Caco-2 (cell line): ENCODE results near the gene LTB4R2. TPM values are rescaled to one million over a fixed set of nuclear protein-coding genes. Genes with fewer than 3 reads are reported as not detected.

ENCODE experiments used
- BruUV-seq: library from RNA; stranded (reverse); fragments of 400-500 nt; replicated peaks from 2 replicates; lab custom pipeline; 2021; lab: Mats Ljungman, UMichigan
- CTCF ChIA-PET: fragments of 300-600 bp; sonication (Branson Sonifier 250); formaldehyde crosslinking; loops from one replicate; lab custom pipeline; 2022; ENCODE audit warnings: antibody characterized with exemption; lab: Charles Lee
- POLR2A ChIA-PET: fragments of 300-600 bp; sonication (Branson Sonifier 250); formaldehyde crosslinking; loops from one replicate; lab custom pipeline; 2022; ENCODE audit warnings: antibody characterized with exemption; lab: Charles Lee
- DNase-seq, 2 experiments: peaks; one replicate each; pipeline versions ENCODE4 v3.0.0 to v3.0.0-alpha.2; 2020 to 2022
- H3K27me3 ChIP-seq: replicated peaks from 2 replicates; pipeline ENCODE4 v1.6.0; 2011; ENCODE audit warnings: low read length; ENCODE audit not compliant: control insufficient read depth, insufficient read depth
- H3K36me3 ChIP-seq: 2 replicates; pipeline ENCODE4 v1.5.1; 2011; ENCODE audit warnings: low read length; ENCODE audit not compliant: control insufficient read depth, insufficient read depth
- H3K4me1 ChIP-seq: fragments of 250-450 bp; sonication (Bioruptor Pico); 2 replicates; pipeline ENCODE4 v1.5.1; 2020; ENCODE audit warnings: mild to moderate bottlenecking
- H3K4me3 ChIP-seq: 2 replicates; pipeline ENCODE4 v1.5.1; 2011; ENCODE audit warnings: low read depth, mild to moderate bottlenecking, control low read depth, low read length
- H3K9me3 ChIP-seq: fragments of 250-450 bp; sonication (Bioruptor Pico); 2 replicates; pipeline ENCODE4 v1.5.1; 2020; ENCODE audit warnings: mild to moderate bottlenecking, moderate library complexity
- H3K27ac Mint-ChIP-seq: one replicate; pipeline ENCODE4 v1.8.0; 2022; ENCODE audit warnings: mixed read lengths; ENCODE audit not compliant: unreplicated experiment
- H3K27me3 Mint-ChIP-seq: one replicate; pipeline ENCODE4 v1.8.0; 2022; ENCODE audit warnings: mixed read lengths; ENCODE audit not compliant: insufficient read depth, unreplicated experiment
- H3K36me3 Mint-ChIP-seq: one replicate; pipeline ENCODE4 v1.8.0; 2022; ENCODE audit warnings: mild to moderate bottlenecking, mixed read lengths; ENCODE audit not compliant: insufficient read depth, unreplicated experiment
- H3K4me1 Mint-ChIP-seq: one replicate; pipeline ENCODE4 v1.8.0; 2022; ENCODE audit warnings: low read depth, mixed read lengths; ENCODE audit not compliant: unreplicated experiment
- H3K4me3 Mint-ChIP-seq: one replicate; pipeline ENCODE4 v1.8.0; 2022; ENCODE audit warnings: mild to moderate bottlenecking, moderate library complexity, mixed read lengths; ENCODE audit not compliant: unreplicated experiment
- H3K9me3 Mint-ChIP-seq: one replicate; pipeline ENCODE4 v1.8.0; 2022; ENCODE audit warnings: mixed read lengths; ENCODE audit not compliant: unreplicated experiment
- CTCF ChIP-seq, 2 experiments: fragments of 200-600 bp in 1 of 2; IDR thresholded peaks; 1 replicate in 1 of 2; 2 replicates in 1 of 2; pipeline versions ENCODE4 v1.5.1 to v1.8.0; 2011 to 2022; ENCODE audit warnings: antibody characterized with exemption in 1 of 2, control low read depth in 1 of 2, inconsistent platforms in 1 of 2, low read depth in 1 of 2, low read length in 1 of 2, mild to moderate bottlenecking in 1 of 2, moderate library complexity in 1 of 2; ENCODE audit not compliant: insufficient read depth in 1 of 2, severe bottlenecking in 1 of 2, unreplicated experiment in 1 of 2
- intact Hi-C: fragments of 100-400 bp; cut with micrococcal nuclease; formaldehyde crosslinking; loops from one replicate; pipeline ENCODE4 v1.10.0; 2022; ENCODE audit not compliant: unreplicated experiment
- total RNA-seq: library from RNA; stranded (reverse); gene quantifications from 2 replicates; pipeline ENCODE4 v1.2.3, GENCODE V29; 2022

Gene LTB4R2
- total RNA-seq, 1 experiment from 2014 or later, result 10.3 TPM

DNA sequence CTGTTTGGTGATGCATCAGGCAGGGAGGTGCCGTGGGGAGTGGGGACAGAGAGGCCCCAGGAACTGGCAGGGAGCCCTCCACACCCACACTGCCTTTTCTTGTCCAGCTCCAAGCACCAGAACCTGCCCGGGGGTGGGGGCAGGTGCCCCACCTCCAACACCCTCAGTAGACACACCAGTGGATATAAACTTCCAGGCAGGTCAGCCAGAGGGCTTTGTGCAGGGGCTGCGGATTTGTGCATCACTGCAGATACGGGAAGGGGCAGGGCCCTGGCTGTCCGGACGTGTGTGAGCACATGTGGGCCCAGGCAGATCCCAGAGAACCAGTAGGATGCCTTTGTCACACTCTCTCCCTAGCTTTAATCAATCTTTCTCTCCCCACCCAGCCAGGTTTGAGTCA, 45.6 kb upstream of the LTB4R2 start:
- peaks cover 12% of the 10 kb centered on the region; the same call in 1 of the 2 replicates for H3K4me1 ChIP-seq
- Mint-ChIP-seq H3K27ac (peak overlapping the region; percentile 50), H3K4me1 (no peaks in the 10 kb centered on the region), H3K9me3 (no peaks in the 10 kb centered on the region), H3K4me3 (no peak overlapping the region), H3K27me3 (no peaks in the 10 kb centered on the region), H3K36me3 (peaks cover 6% of the 10 kb centered on the region)
- H3K4me3 ChIP-seq, result no peak overlapping the region
- H3K9me3 ChIP-seq, result no peaks in the 10 kb centered on the region
- intact Hi-C loops, result no loop called here
- H3K27me3 ChIP-seq, result no peaks in the 10 kb centered on the region
- BruUV-seq, result no TSS peak
- no peak for DNase-seq
- CTCF ChIA-PET, result interaction anchor here (1.1 kb wide), 1 partner anchor 21 kb away, joined by 3 read pairs; the partner anchor contains the start of gene TINF2
- H3K36me3 ChIP-seq, result no peaks in the 10 kb centered on the region
- POLR2A ChIA-PET, result interaction anchor here (1.8 kb wide), 1 partner anchor 22 kb away, joined by 5 read pairs; the partner anchor contains the start of gene TINF2
- no peak for TF ChIP-seq CTCF (IDR thresholded peaks at IDR 0.05; ENCODE audit: insufficient read depth in 1 of 2, low read depth in 1 of 2, low read length in 1 of 2, severe bottlenecking in 1 of 2, unreplicated experiment in 1 of 2)

- no peak overlapping the region for H3K4me3 ChIP-seq
- CTCF ChIA-PET, result no interaction called here
- no peak for DNase-seq
- H3K9me3 ChIP-seq, result no peaks in the 10 kb centered on the region
- TF ChIP-seq CTCF (IDR thresholded peaks at IDR 0.05; ENCODE audit: insufficient read depth in 1 of 2, low read depth in 1 of 2, low read length in 1 of 2, severe bottlenecking in 1 of 2, unreplicated experiment in 1 of 2), result no peak
- Mint-ChIP-seq H3K9me3 (no peaks in the 10 kb centered on the region), H3K36me3 (peaks cover 6% of the 10 kb centered on the region), H3K27ac (peak overlapping the region; percentile 17), H3K4me1 (peaks cover under 1% of the 10 kb centered on the region), H3K4me3 (no peak overlapping the region), H3K27me3 (no peaks in the 10 kb centered on the region)
- no peaks in the 10 kb centered on the region for H3K27me3 ChIP-seq
- no TSS peak for BruUV-seq
- H3K4me1 ChIP-seq, result peaks cover 12% of the 10 kb centered on the region; the same call in 1 of the 2 replicates
- no peaks in the 10 kb centered on the region for H3K36me3 ChIP-seq
- intact Hi-C loops, result no loop called here
- POLR2A ChIA-PET, result no interaction called here
Measured at GRCh38 chr14:24266344-24267244, 43.3 kb upstream of the LTB4R2 start.

DNA sequence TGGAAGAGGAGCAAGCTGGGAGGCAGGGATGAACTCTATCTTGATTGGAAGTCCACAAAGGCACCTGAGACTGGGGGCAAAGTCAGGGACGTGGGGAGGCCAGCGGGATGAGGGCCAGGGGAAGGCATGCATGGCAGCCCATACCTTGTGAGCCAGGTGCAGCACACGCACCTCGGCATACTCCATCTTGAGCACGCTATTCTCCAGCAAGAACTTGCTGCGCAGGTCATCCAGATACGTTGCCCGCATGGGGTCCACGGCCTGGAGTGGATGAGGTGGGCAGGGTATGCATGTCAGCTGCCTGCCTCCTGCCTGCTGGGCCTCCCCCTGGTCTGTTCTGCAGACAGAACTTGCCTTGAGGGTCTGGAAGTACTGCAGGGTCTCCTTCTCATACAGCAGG, 42.4 kb upstream of the LTB4R2 start:
- H3K4me1 Mint-ChIP-seq, result peaks cover 10% of the 10 kb centered on the region
- TF ChIP-seq CTCF (IDR thresholded peaks at IDR 0.05; ENCODE audit: insufficient read depth in 1 of 2, low read depth in 1 of 2, low read length in 1 of 2, severe bottlenecking in 1 of 2, unreplicated experiment in 1 of 2), result no peak
- ChIA-PET CTCF (no interaction called here), POLR2A (interaction anchor here (0.6 kb wide), 4 partner anchors 32 to 174 kb away, joined by 3 to 4 read pairs (median 4); partner anchors contain the start of gene NOP9)
- no peaks in the 10 kb centered on the region for H3K27me3 ChIP-seq
- intact Hi-C loops, result no loop called here
- no TSS peak for BruUV-seq
- H3K9me3 Mint-ChIP-seq, result no peaks in the 10 kb centered on the region
- H3K4me3 ChIP-seq, result no peak overlapping the region
- H3K9me3 ChIP-seq, result no peaks in the 10 kb centered on the region
- H3K27ac Mint-ChIP-seq, result no peak overlapping the region
- no peak for DNase-seq
- no peaks in the 10 kb centered on the region for H3K36me3 ChIP-seq
- peaks cover 17% of the 10 kb centered on the region for H3K4me1 ChIP-seq
- H3K4me3 Mint-ChIP-seq, result no peak overlapping the region
- H3K27me3 Mint-ChIP-seq, result no peaks in the 10 kb centered on the region
- peaks cover 6% of the 10 kb centered on the region for H3K36me3 Mint-ChIP-seq
